Measurements from ENCODE around the gene ADGRV1. TPM values are rescaled to one million over a fixed set of nuclear protein-coding genes. Genes with fewer than 3 reads are reported as not detected.

Gene ADGRV1
- total and polyA plus RNA-seq, 9 of the 15 experiments (the other 6 are each of a cell fraction or from before 2014, with no cell fraction given), result 21.7 to 156 (median 58.2) TPM

GRCh38 chr5:90813392-90813791 lies 254.8 kb downstream of the ADGRV1 start:
- Histone ChIP-seq H3K4me2 (ENCODE audit: insufficient read depth, low read length) (no peak overlapping the region), H3K36me3 (ENCODE audit: control insufficient read depth, insufficient read depth, low read length) (peaks cover 57% of the 10 kb centered on the region), H4K20me1 (replicated peaks; ENCODE audit: control insufficient read depth, insufficient read depth, low read length) (no peaks in the 10 kb centered on the region), H3K9me3 (replicated peaks; ENCODE audit: control insufficient read depth, insufficient read depth, low read depth, low read length) (no peaks in the 10 kb centered on the region), H3K9me1 (ENCODE audit: control insufficient read depth, insufficient read depth, low read length) (no peaks in the 10 kb centered on the region), H2AFZ (ENCODE audit: low read depth, low read length) (no peak overlapping the region), H3K27me3 (ENCODE audit: control insufficient read depth in 2 of 2, insufficient read depth in 2 of 2, low read length in 2 of 2) (no peaks in the 10 kb centered on the region), H3K9ac (ENCODE audit: insufficient read depth in 1 of 2, low read depth in 2 of 2, low read length in 2 of 2) (no peak overlapping the region), H3K27ac (ENCODE audit: extremely low read depth, low read depth, low read length) (no peak overlapping the region), H3K79me2 (ENCODE audit: control insufficient read depth, insufficient read depth, low read length) (no peaks in the 10 kb centered on the region), H3K4me3 (no peak overlapping the region), H3K4me1 (replicated peaks in 1 of 2; ENCODE audit: control insufficient read depth in 2 of 2, insufficient read depth in 2 of 2, low read length in 2 of 2) (no peaks in the 10 kb centered on the region)
- in situ Hi-C loops (cut with MboI), result no loop called here
- ChIA-PET CTCF (ENCODE audit: low intra/inter-chr PET ratio) (no interaction called here), POLR2A (interaction anchor here (1.2 kb wide), 1 partner anchor 11 kb away, joined by 3 read pairs; no protein-coding TSS in a partner anchor)
- DNase-seq (ENCODE audit: extremely low read depth in 1 of 4, low spot score in 3 of 4) (no peak), FAIRE-seq (no peak), ATAC-seq (no peak)
- intact Hi-C loops (cut with micrococcal nuclease), result no loop called here
- 87% methylated on average over 4 of the region's 4 CpGs for WGBS (ENCODE audit: insufficient coverage, low coverage, missing lambda C conversion rate)
- no TSS peak for BruUV-seq (replicated peaks)
- TF ChIP-seq NR3C1 (CRISPR knock-in tag; IDR thresholded peaks at IDR 0.05), result no peak
- no peak for TF ChIP-seq CEBPZ (IDR thresholded peaks at IDR 0.05; ENCODE audit: borderline replicate concordance, low read depth, low read length)
- no peak for TF ChIP-seq E2F3 (CRISPR knock-in tag; IDR thresholded peaks at IDR 0.05)
- no peak for TF ChIP-seq NR2C1 (IDR thresholded peaks at IDR 0.05)
- TF ChIP-seq NR2C1 (tag; IDR thresholded peaks at IDR 0.05), result no peak
- no peak for TF ChIP-seq FOXK2 (conservative IDR thresholded peaks at IDR 0.05 in 1 of 2, IDR thresholded peaks at IDR 0.05 in 1 of 2; ENCODE audit: low read depth in 2 of 2)
- TF ChIP-seq ZNF318 (IDR thresholded peaks at IDR 0.05; ENCODE audit: borderline replicate concordance in 1 of 2, low read depth in 1 of 2), result no peak

All from K562 (cell line).